ENCODE data around the gene FSIP1. TPM values are rescaled to one million over a fixed set of nuclear protein-coding genes. Genes with fewer than 3 reads are reported as not detected.
A peak's percentile ranks its signal among the peaks of the same experiment; 100 is the strongest.

Gene FSIP1
- total RNA-seq, 4 donors from 2014 or later: 0.94 to 3.2 (median 2.0) TPM

GRCh38 chr15:39629906-39630305 is 152.7 kb downstream of the FSIP1 start:
- WGBS, 2 donors (ENCODE audit: low coverage in 1 of 2): 64 to 83% methylated on average over 3 of the region's 3 CpGs
- Histone ChIP-seq H3K4me3 (no peak overlapping the region), H3K9me3 (no peaks in the 10 kb centered on the region), H3K27me3 (no peaks in the 10 kb centered on the region), H3K36me3 (no peaks in the 10 kb centered on the region), H3K27ac (no peak overlapping the region), H3K4me1 (peaks cover 2 to 37% (median 13%) of the 10 kb centered on the region in 3 donors)
- TF ChIP-seq CTCF (IDR thresholded peaks at IDR 0.05): no peak
- no peak for TF ChIP-seq POLR2A (IDR thresholded peaks at IDR 0.05)
- no peak for TF ChIP-seq POLR2AphosphoS5 (IDR thresholded peaks at IDR 0.05)
- no peak for TF ChIP-seq EP300 (IDR thresholded peaks at IDR 0.05)
- no peak for ATAC-seq

- 57 to 80% methylated on average over 1 to 5 of the region's 5 CpGs for WGBS, 2 donors (ENCODE audit: low coverage in 1 of 2)
- Histone ChIP-seq H3K4me3 (no peak overlapping the region), H3K27me3 (no peaks in the 10 kb centered on the region), H3K9me3 (no peaks in the 10 kb centered on the region), H3K27ac (peak overlapping the region in 2 of 4 donors; percentile 3 to 51), H3K4me1 (peaks cover 5 to 43% (median 14%) of the 10 kb centered on the region in 3 donors), H3K36me3 (no peaks in the 10 kb centered on the region)
- TF ChIP-seq POLR2A (IDR thresholded peaks at IDR 0.05) (no peak), CTCF (IDR thresholded peaks at IDR 0.05) (no peak), EP300 (IDR thresholded peaks at IDR 0.05) (no peak), POLR2AphosphoS5 (IDR thresholded peaks at IDR 0.05) (no peak)
- ATAC-seq: no peak
These were observed 153.3 kb downstream of the FSIP1 start for GRCh38 chr15:39629371-39629770.

- H3K9me3 ChIP-seq: no peaks in the 10 kb centered on the region
- 46 to 56% methylated on average over 7 to 8 of the region's 9 CpGs for WGBS, 2 donors (ENCODE audit: low coverage in 1 of 2)
- no peaks in the 10 kb centered on the region for H3K27me3 ChIP-seq
- peak overlapping the region in 3 of 4 donors; percentile 30 to 51 (median 49) for H3K27ac ChIP-seq
- peaks cover 5 to 49% (median 14%) of the 10 kb centered on the region in 3 donors for H3K4me1 ChIP-seq
- ATAC-seq: no peak
- H3K36me3 ChIP-seq: no peaks in the 10 kb centered on the region
- no peak overlapping the region for H3K4me3 ChIP-seq
- TF ChIP-seq POLR2A (IDR thresholded peaks at IDR 0.05) (no peak), POLR2AphosphoS5 (IDR thresholded peaks at IDR 0.05) (no peak), EP300 (IDR thresholded peaks at IDR 0.05) (no peak), CTCF (IDR thresholded peaks at IDR 0.05) (no peak)
These were observed 153.9 kb downstream of the FSIP1 start for GRCh38 chr15:39628546-39629257.

- no peaks in the 10 kb centered on the region for H3K27me3 ChIP-seq
- H3K36me3 ChIP-seq: no peaks in the 10 kb centered on the region
- no peaks in the 10 kb centered on the region for H3K9me3 ChIP-seq
- H3K4me3 ChIP-seq: no peak overlapping the region
- no peak for TF ChIP-seq POLR2A (IDR thresholded peaks at IDR 0.05)
- TF ChIP-seq CTCF (IDR thresholded peaks at IDR 0.05): peak in 2 of 4 experiments; percentile 19 to 29
- H3K4me1 ChIP-seq: peaks cover 5 to 49% (median 14%) of the 10 kb centered on the region in 3 donors
- no peak for ATAC-seq
- WGBS, 2 donors (ENCODE audit: low coverage in 1 of 2): 54 to 72% methylated on average over 5 of the region's 5 CpGs
- H3K27ac ChIP-seq: peak overlapping the region in 3 of 4 donors; percentile 30 to 51 (median 49)
These were observed 154.5 kb downstream of the FSIP1 start for GRCh38 chr15:39628144-39628508.

Measured in gastroesophageal sphincter (tissue), 4 donors.